IMR-90 (cell line): ENCODE data around the gene YLPM1.

Experiments used
- CEBPB ChIP-seq: IDR thresholded peaks from 2 replicates; pipeline ENCODE4 v1.6.1; 2012; ENCODE audit warnings: low read depth, low read length, improper control_type of control experiment
- CHD1 ChIP-seq: IDR thresholded peaks from 2 replicates; pipeline ENCODE4 v1.6.1; 2012; ENCODE audit warnings: low read depth, low read length, improper control_type of control experiment
- MAFK ChIP-seq: IDR thresholded peaks from 2 replicates; pipeline ENCODE4 v1.6.1; 2012; ENCODE audit warnings: low read depth, low read length, improper control_type of control experiment
- MAZ ChIP-seq: IDR thresholded peaks from 2 replicates; pipeline ENCODE4 v1.6.1; 2012; ENCODE audit warnings: low read depth, mild to moderate bottlenecking, low read length, improper control_type of control experiment, moderate library complexity, borderline replicate concordance
- MXI1 ChIP-seq: IDR thresholded peaks from 2 replicates; pipeline ENCODE4 v1.6.1; 2012; ENCODE audit warnings: low read depth, mild to moderate bottlenecking, low read length, moderate library complexity, borderline replicate concordance
- POLR2A ChIP-seq: IDR thresholded peaks from 2 replicates; pipeline ENCODE4 v1.6.1; 2012; ENCODE audit warnings: mild to moderate bottlenecking, low read depth, low read length
- RAD21 ChIP-seq: IDR thresholded peaks from 2 replicates; pipeline ENCODE4 v1.6.1; 2012; ENCODE audit warnings: low read length, improper control_type of control experiment
- RCOR1 ChIP-seq: IDR thresholded peaks from 2 replicates; pipeline ENCODE4 v1.6.1; 2012; ENCODE audit warnings: mild to moderate bottlenecking, low read length, improper control_type of control experiment; ENCODE audit not compliant: insufficient replicate concordance
- RFX5 ChIP-seq: IDR thresholded peaks from 2 replicates; pipeline ENCODE4 v1.8.0; 2012; ENCODE audit warnings: low read depth, mild to moderate bottlenecking, low read length, moderate library complexity
- SMC3 ChIP-seq: fragments of 150-350 bp; IDR thresholded peaks from 2 replicates; pipeline ENCODE4 v1.6.1; 2016; ENCODE audit warnings: low read depth, mild to moderate bottlenecking, antibody characterized with exemption, low read length, moderate library complexity
- TF ChIP-seq, protein P1 (sequence below): conservative IDR thresholded peaks from 2 replicates; pipeline ENCODE4 v1.5.1; 2012; ENCODE audit warnings: mild to moderate bottlenecking, low read depth, low read length, improper control_type of control experiment
- TF ChIP-seq, protein P2 (sequence below): fragments of 150-350 bp; IDR thresholded peaks from 2 replicates; pipeline ENCODE4 v1.6.1; 2017; ENCODE audit warnings: mild to moderate bottlenecking, antibody characterized with exemption, low read length, low read depth
- TF ChIP-seq, protein P3 (sequence below): fragments of 150-350 bp; IDR thresholded peaks from 2 replicates; pipeline ENCODE4 v1.6.1; 2016; ENCODE audit warnings: low read depth, mild to moderate bottlenecking, low read length, moderate library complexity, borderline replicate concordance

DNA sequence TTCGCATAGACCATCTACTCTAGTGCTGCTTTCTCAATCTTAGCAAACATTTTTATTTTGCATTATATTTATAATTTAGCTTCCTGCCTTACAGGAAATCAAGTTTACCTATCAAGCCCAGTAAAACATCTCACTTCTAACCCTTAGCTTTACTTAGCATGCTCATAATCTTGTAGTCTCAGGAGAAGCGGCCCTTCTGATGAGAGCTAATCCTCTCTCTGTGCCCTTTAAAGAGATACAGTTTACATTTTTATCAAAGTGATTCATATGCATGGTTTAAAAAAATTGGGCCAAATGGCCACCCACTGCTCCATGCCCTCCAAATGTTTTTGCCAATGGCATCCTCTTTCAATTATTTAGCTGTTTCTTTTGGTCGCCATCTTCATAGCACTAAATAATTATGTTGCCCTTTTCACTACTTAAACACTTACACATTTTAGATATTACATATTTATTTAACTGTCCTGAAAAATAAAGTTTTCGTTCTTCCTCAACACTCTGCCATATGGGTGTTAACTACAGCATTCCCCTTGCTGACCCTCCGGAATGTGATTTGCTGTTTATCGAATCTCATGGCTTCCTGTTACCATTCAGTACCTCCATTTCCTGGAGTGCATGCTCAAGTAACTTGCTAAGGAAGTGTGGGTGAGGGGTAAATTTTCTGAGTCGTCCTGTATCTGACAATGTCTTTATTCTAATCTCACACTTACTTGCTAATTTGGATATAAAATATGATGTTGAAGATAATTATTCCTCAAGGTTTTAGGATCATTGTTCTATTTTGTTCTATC is 29.3 kb downstream of the YLPM1 start:
- TF ChIP-seq, protein P1, sequence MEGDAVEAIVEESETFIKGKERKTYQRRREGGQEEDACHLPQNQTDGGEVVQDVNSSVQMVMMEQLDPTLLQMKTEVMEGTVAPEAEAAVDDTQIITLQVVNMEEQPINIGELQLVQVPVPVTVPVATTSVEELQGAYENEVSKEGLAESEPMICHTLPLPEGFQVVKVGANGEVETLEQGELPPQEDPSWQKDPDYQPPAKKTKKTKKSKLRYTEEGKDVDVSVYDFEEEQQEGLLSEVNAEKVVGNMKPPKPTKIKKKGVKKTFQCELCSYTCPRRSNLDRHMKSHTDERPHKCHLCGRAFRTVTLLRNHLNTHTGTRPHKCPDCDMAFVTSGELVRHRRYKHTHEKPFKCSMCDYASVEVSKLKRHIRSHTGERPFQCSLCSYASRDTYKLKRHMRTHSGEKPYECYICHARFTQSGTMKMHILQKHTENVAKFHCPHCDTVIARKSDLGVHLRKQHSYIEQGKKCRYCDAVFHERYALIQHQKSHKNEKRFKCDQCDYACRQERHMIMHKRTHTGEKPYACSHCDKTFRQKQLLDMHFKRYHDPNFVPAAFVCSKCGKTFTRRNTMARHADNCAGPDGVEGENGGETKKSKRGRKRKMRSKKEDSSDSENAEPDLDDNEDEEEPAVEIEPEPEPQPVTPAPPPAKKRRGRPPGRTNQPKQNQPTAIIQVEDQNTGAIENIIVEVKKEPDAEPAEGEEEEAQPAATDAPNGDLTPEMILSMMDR: no peak
- no peak for TF ChIP-seq RAD21
- no peak for TF ChIP-seq RCOR1
- TF ChIP-seq POLR2A: no peak
- TF ChIP-seq MXI1: no peak
- TF ChIP-seq MAFK: no peak
- TF ChIP-seq CEBPB: no peak
- TF ChIP-seq, protein P2, sequence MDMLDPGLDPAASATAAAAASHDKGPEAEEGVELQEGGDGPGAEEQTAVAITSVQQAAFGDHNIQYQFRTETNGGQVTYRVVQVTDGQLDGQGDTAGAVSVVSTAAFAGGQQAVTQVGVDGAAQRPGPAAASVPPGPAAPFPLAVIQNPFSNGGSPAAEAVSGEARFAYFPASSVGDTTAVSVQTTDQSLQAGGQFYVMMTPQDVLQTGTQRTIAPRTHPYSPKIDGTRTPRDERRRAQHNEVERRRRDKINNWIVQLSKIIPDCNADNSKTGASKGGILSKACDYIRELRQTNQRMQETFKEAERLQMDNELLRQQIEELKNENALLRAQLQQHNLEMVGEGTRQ: no peak
- TF ChIP-seq SMC3: no peak
- TF ChIP-seq, protein P3, sequence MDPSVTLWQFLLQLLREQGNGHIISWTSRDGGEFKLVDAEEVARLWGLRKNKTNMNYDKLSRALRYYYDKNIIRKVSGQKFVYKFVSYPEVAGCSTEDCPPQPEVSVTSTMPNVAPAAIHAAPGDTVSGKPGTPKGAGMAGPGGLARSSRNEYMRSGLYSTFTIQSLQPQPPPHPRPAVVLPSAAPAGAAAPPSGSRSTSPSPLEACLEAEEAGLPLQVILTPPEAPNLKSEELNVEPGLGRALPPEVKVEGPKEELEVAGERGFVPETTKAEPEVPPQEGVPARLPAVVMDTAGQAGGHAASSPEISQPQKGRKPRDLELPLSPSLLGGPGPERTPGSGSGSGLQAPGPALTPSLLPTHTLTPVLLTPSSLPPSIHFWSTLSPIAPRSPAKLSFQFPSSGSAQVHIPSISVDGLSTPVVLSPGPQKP: no peak
- TF ChIP-seq MAZ: no peak
- TF ChIP-seq RFX5: no peak
- TF ChIP-seq CHD1: no peak
